ENCODE measurements around the gene ZIC2.

GRCh38 chr13:99962242-99962641 is 19.3 kb upstream of the ZIC2 start:
- TF ChIP-seq CTCF (IDR thresholded peaks at IDR 0.05; ENCODE audit: low read depth, low read length) (no peak), EZH2phosphoT487 (IDR thresholded peaks at IDR 0.05; ENCODE audit: low read depth) (no peak)

All from OCI-LY3 (cell line).